Measurements from ENCODE around the gene CMSS1.

Gene CMSS1

GRCh38 chr3:99854756-99855298, 37.2 kb downstream of the CMSS1 start:
- no peak for DNase-seq (ENCODE audit: low read depth)

- no peak for DNase-seq (ENCODE audit: low read depth)
Measured at GRCh38 chr3:99855900-99856299, 38.2 kb downstream of the CMSS1 start.

- no peak for DNase-seq (ENCODE audit: low read depth)
Measured at GRCh38 chr3:99856437-99857220, 39.0 kb downstream of the CMSS1 start.

GRCh38 chr3:99857278-99857677, 39.6 kb downstream of the CMSS1 start:
- DNase-seq (ENCODE audit: low read depth): no peak

GRCh38 chr3:99858469-99858868, 40.8 kb downstream of the CMSS1 start:
- no peak for DNase-seq (ENCODE audit: low read depth)

GRCh38 chr3:99859825-99860224, 42.2 kb downstream of the CMSS1 start:
- no peak for DNase-seq (ENCODE audit: low read depth)

GRCh38 chr3:99861216-99861615, 43.6 kb downstream of the CMSS1 start:
- DNase-seq (ENCODE audit: low read depth): no peak

GRCh38 chr3:99862208-99862607, 44.5 kb downstream of the CMSS1 start:
- DNase-seq (ENCODE audit: low read depth): no peak

- DNase-seq (ENCODE audit: low read depth): no peak
Measured at GRCh38 chr3:99863002-99863401, 45.3 kb downstream of the CMSS1 start.

- no peak for DNase-seq (ENCODE audit: low read depth)
Measured at GRCh38 chr3:99863588-99863987, 45.9 kb downstream of the CMSS1 start.

GRCh38 chr3:99864289-99864688, 46.6 kb downstream of the CMSS1 start:
- no peak for DNase-seq (ENCODE audit: low read depth)

- DNase-seq (ENCODE audit: low read depth): no peak
Measured at GRCh38 chr3:99865321-99865720, 47.7 kb downstream of the CMSS1 start.

- no peak for DNase-seq (ENCODE audit: low read depth)
Measured at GRCh38 chr3:99866261-99866761, 48.6 kb downstream of the CMSS1 start.

GRCh38 chr3:99867594-99868310, 50.1 kb downstream of the CMSS1 start:
- no peak for DNase-seq (ENCODE audit: low read depth)

- no peak for DNase-seq (ENCODE audit: low read depth)
Measured at GRCh38 chr3:99868311-99868646, 50.6 kb downstream of the CMSS1 start.

GRCh38 chr3:99869621-99870020, 52.0 kb downstream of the CMSS1 start:
- no peak for DNase-seq (ENCODE audit: low read depth)

- DNase-seq (ENCODE audit: low read depth): no peak
Measured at GRCh38 chr3:99870712-99871111, 53.0 kb downstream of the CMSS1 start.

- no peak for DNase-seq (ENCODE audit: low read depth)
Measured at GRCh38 chr3:99871231-99872045, 53.8 kb downstream of the CMSS1 start.

- no peak for DNase-seq (ENCODE audit: low read depth)
Measured at GRCh38 chr3:99872923-99873254, 55.2 kb downstream of the CMSS1 start.

GRCh38 chr3:99873269-99874102, 55.8 kb downstream of the CMSS1 start:
- DNase-seq (ENCODE audit: low read depth): no peak

- DNase-seq (ENCODE audit: low read depth): no peak
Measured at GRCh38 chr3:99874237-99875002, 56.8 kb downstream of the CMSS1 start.
